Stimulated activated CD8-positive, alpha-beta memory T cell treated with anti-CD3 and anti-CD28 coated beads, Interleukin-4, amount 100 ng/mL, for 4 hours (primary cell): ENCODE measurements around the gene POLR2H.
"Not testable (repeated sequence)": the region's sequence is repeated elsewhere in the genome, so short reads cannot be mapped to it uniquely, and the experiment has no call there.

Source experiments
- DNase-seq, 2 donors: peaks; one replicate each; pipeline ENCODE4 v3.0.0-alpha.2; 2020; ENCODE audit warnings: low read depth in 2 of 2, low spot score in 1 of 2

The POLR2H gene

GRCh38 chr3:184335661-184336546 is 25.6 kb upstream of the POLR2H start:
- peak; percentile 68 to 77 for DNase-seq

GRCh38 chr3:184336547-184337398 is 24.7 kb upstream of the POLR2H start:
- no peak for DNase-seq

- DNase-seq = no peak
Observed at GRCh38 chr3:184337399-184337714, 24.2 kb upstream of the POLR2H start, which contains the start of gene FAM131A. FAM131A (plus strand) TSS chr3:184337600; CDS start chr3:184337631, 31 bp downstream.

- DNase-seq = no peak
Observed at GRCh38 chr3:184337981-184338380, 23.5 kb upstream of the POLR2H start.

DNA sequence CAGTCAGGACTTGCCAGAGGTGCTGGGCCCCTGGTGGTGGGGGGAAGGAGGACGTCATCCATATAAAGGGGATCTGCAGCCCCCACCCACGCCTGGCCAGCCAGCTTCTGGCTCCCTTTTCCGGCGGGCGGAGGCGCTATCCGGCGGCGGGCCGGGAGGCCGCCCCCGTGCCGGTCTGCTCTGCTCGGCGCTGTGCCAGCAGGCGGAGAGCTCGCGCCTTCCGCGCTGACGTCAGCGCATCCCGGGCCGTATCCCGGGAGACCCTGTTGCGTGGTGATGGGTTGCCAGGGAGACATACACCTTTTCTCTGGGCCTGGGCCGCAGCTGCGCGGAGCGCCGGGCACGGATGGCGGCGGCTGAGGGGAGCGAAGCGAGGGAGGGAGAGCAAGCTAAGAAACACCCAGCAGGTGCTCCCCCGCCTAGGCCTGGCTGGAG is 23.0 kb upstream of the POLR2H start:
- DNase-seq = no peak

DNA sequence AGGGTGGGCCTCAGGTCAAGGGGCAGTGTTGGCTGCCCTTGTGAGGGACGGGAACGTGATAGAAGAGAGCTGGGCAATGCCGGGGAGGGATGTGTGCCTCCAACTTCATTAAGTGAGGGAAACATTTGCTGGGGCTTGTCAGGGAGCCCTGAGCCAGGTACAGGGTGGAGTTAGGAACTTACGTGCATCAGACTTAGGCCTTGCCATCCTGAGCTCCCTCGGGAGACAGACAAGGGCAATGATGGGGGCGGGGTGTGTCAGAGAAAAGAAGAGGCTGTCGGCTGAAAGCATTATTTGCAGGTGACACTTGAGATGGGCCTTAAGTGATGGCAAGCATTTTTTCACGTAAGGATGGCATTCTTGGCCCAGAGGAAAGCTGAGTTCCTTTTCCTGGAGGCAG is 22.5 kb upstream of the POLR2H start:
- no peak for DNase-seq

- not testable (repeated sequence) for DNase-seq
Observed at GRCh38 chr3:184339451-184340135, 21.9 kb upstream of the POLR2H start.

- DNase-seq = no peak
Observed at GRCh38 chr3:184341925-184342324, 19.6 kb upstream of the POLR2H start.

- no peak for DNase-seq
Observed at GRCh38 chr3:184343200-184343876, 18.2 kb upstream of the POLR2H start.

DNA sequence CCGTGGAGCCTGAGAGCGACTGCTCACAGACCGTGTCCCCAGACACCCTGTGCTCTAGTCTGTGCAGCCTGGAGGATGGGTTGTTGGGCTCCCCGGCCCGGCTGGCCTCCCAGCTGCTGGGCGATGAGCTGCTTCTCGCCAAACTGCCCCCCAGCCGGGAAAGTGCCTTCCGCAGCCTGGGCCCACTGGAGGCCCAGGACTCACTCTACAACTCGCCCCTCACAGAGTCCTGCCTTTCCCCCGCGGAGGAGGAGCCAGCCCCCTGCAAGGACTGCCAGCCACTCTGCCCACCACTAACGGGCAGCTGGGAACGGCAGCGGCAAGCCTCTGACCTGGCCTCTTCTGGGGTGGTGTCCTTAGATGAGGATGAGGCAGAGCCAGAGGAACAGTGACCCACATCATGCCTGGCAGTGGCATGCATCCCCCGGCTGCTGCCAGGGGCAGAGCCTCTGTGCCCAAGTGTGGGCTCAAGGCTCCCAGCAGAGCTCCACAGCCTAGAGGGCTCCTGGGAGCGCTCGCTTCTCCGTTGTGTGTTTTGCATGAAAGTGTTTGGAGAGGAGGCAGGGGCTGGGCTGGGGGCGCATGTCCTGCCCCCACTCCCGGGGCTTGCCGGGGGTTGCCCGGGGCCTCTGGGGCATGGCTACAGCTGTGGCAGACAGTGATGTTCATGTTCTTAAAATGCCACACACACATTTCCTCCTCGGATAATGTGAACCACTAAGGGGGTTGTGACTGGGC is 16.8 kb upstream of the POLR2H start:
- no peak for DNase-seq

DNA sequence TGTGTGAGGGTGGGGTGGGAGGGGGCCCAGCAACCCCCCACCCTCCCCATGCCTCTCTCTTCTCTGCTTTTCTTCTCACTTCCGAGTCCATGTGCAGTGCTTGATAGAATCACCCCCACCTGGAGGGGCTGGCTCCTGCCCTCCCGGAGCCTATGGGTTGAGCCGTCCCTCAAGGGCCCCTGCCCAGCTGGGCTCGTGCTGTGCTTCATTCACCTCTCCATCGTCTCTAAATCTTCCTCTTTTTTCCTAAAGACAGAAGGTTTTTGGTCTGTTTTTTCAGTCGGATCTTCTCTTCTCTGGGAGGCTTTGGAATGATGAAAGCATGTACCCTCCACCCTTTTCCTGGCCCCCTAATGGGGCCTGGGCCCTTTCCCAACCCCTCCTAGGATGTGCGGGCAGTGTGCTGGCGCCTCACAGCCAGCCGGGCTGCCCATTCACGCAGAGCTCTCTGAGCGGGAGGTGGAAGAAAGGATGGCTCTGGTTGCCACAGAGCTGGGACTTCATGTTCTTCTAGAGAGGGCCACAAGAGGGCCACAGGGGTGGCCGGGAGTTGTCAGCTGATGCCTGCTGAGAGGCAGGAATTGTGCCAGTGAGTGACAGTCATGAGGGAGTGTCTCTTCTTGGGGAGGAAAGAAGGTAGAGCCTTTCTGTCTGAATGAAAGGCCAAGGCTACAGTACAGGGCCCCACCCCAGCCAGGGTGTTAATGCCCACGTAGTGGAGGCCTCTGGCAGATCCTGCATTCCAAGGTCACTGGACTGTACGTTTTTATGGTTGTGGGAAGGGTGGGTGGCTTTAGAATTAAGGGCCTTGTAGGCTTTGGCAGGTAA is 16.0 kb upstream of the POLR2H start:
- DNase-seq = no peak

DNA sequence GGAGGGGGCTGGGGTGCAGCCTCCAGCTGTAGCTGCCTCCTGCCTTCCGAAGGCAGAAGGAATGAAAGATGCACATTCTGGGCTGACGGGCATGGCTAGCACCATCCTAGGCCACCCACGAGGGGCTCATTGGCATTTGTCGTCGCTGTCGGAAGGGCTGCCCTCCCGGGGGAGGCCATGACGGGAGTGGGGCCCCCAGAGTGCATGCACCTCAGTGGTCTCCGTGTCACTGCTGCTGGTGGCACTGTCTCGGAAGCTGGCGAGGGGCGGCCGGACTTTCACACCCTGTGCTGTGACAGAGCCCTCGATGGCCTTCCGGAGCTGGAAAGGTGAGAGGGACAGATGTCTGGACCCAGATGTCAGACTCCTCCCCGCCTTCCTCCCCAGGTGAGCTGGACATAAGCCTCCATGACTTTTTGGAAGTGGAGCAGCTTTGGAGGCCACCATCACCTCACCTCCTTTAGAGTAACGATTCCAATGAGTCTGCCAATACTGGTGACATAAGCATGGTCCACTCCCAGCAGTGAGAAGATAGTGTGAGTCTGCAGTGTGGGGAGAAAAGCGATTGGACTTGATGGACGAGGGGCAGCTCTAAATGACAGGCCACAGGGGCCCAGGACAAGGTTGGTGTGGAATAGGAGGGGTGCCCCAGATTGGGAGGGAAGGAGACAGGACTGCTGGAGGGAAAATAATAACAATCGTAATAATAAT is 14.9 kb upstream of the POLR2H start:
- no peak for DNase-seq

GRCh38 chr3:184347321-184348056 is 14.0 kb upstream of the POLR2H start:
- no peak for DNase-seq

- DNase-seq = no peak
Observed at GRCh38 chr3:184348057-184348382, 13.5 kb upstream of the POLR2H start.

DNA sequence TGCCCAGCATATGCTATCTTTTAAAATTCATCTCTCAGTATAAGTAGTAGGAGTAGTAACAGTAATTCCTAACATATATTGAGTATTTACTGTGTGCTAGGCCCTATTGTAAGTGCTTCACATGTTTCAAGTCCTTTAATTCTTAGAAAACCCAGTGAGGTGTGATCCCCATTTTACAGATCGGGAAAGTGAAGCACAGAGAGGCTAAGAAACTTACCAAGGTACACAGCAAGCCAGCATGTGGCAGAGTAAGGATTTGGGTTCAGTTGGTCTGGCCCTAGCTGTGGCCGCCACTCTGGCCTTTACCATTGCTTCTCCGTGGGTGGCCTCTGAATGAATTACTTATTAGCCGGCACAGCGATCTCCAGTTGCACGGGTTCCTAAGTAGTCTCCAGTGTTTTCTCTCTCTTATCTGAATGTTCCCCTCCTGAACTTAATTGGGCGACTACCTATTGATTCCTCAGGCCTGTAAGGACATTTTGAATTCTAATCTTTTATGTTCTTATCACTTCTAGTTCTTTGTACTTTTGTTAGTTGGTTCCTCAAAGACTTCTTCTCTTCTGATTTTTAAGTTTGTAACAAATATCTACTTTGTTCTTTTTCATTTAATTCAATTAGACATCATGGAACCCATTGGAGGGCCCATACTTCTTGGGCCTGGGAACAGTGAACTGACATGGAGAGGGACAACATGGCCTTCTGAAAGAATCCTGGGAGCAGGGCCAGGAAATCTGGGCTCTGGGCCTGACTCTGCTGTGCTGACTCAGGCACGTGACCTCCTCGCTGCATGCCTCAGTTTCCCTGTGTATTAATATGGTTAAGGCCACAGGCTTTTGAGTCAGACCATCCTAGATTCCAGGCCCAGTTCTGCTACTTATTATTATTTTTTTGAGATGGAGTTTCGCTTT is 11.7 kb upstream of the POLR2H start:
- DNase-seq = no peak

DNA sequence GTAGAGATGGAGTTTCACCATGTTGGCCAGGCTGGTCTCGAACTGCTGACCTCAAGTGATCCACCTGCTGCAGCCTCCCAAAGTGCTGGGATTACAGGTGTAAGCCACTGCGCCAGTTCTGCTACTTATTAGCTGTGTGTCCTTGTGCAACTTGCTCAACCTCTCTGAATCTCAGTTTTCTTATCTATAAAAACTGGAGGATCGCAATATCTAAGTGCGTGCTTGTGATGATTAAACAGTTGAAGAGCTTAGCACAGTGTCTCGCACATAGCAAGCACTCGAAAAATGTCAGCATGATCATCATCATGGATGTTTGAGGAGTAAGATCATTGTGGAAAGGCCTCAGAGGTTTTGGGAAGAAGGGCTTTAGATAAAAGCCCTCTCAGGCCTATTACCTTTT is 10.9 kb upstream of the POLR2H start:
- no peak for DNase-seq

DNA sequence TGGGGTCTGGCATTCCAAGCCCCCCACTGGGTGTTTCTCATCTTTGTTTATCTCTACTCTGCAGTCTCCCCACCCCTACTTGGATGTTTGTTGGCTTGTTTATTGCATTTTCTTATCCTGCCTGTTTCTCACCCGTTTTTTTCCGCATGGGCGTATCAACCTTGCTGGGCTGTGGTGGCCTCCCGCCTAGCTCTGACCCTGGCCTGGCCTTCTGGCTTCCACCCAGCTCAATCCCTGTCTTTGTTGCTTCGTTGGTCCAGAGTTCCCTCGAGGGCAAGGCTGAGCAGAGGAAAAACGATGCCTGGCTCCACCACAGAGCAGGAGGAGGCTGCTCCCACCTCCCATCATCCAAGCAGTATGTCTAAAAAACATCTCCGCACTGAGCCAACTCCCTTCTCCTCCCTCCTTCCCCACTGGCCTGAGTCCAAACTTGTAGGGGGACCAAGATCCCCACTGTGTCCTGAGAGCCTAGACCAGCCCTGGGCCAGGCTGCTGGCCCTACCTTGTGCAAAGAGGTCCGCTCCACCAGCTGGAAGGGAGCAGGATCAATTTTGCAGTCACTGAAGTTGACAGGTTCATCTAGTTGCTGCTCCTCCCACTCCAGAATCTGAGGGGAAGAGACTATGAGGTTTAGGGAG is 9.9 kb upstream of the POLR2H start:
- no peak for DNase-seq
